T-cell (primary cell): ENCODE results near the gene NELFCD. TPM values are rescaled to one million over a fixed set of nuclear protein-coding genes. Genes with fewer than 3 reads are reported as not detected.
"Not testable (repeated sequence)": the region's sequence is repeated elsewhere in the genome, so short reads cannot be mapped to it uniquely, and the experiment has no call there.

ENCODE experiments used
- ATAC-seq, 4 experiments: fragments of 200-7000 bp in 3 of 4; fragments of 150-1000 bp in 1 of 4; cut with Tn5 transposase; replicated peaks in 1 of 4; 1 replicate in 3 of 4; 2 replicates in 1 of 4; pipeline ENCODE4 v1.10.0; 2021; ENCODE audit warnings: moderate library complexity in 3 of 4, mild to moderate bottlenecking in 2 of 4, moderate number of reproducible peaks in 1 of 4
- CTCF ChIA-PET, 2 donors: fragments of 300-600 bp; sonication (Branson Sonifier 250); formaldehyde crosslinking; loops; one replicate each; lab custom pipeline; 2022; ENCODE audit warnings: antibody characterized with exemption in 2 of 2; lab: Charles Lee
- POLR2A ChIA-PET, 2 donors: fragments of 300-600 bp; sonication (Branson Sonifier 250); formaldehyde crosslinking; loops; one replicate each; lab custom pipeline; 2022; ENCODE audit warnings: antibody characterized with exemption in 2 of 2; lab: Charles Lee
- DNase-seq, 35 experiments: peaks; one replicate each; pipeline versions ENCODE4 v3.0.0 to v3.0.0-alpha.2; 2013 to 2023
- H3K27ac ChIP-seq: one replicate; pipeline ENCODE4 v1.5.1; 2013; ENCODE audit warnings: low read length
- H3K27me3 ChIP-seq, 2 experiments: replicated peaks in 1 of 2; 1 replicate in 1 of 2; 2 replicates in 1 of 2; pipeline versions ENCODE4 v1.6.1 to v1.7.0; 2013; ENCODE audit warnings: low read length in 1 of 2, mixed read lengths in 1 of 2; ENCODE audit not compliant: control insufficient read depth in 2 of 2, insufficient read depth in 2 of 2; ENCODE audit errors: extremely low read depth in 1 of 2
- H3K36me3 ChIP-seq, 2 donors: 1 replicate in 1 of 2; 2 replicates in 1 of 2; pipeline versions ENCODE4 v1.6.1 to v1.7.0; 2013; ENCODE audit warnings: low read length in 1 of 2; ENCODE audit not compliant: control insufficient read depth in 2 of 2, insufficient read depth in 1 of 2; ENCODE audit errors: extremely low read depth in 1 of 2
- H3K4me1 ChIP-seq, 2 experiments: 1 replicate in 1 of 2; 2 replicates in 1 of 2; pipeline versions ENCODE4 v1.6.1 to v1.7.0; 2013; ENCODE audit warnings: low read length in 2 of 2, mixed read lengths in 1 of 2; ENCODE audit not compliant: insufficient read depth in 2 of 2, control insufficient read depth in 1 of 2; ENCODE audit errors: extremely low read depth in 1 of 2
- H3K4me3 ChIP-seq, 2 donors: 1 replicate in 1 of 2; 2 replicates in 1 of 2; pipeline versions ENCODE4 v1.5.1 to v1.7.0; 2013; ENCODE audit warnings: mild to moderate bottlenecking in 2 of 2, low read length in 1 of 2, moderate library complexity in 1 of 2; ENCODE audit not compliant: control insufficient read depth in 1 of 2; ENCODE audit errors: extremely low read depth in 1 of 2
- H3K9me3 ChIP-seq: 2 replicates; pipeline ENCODE4 v1.7.0; 2013
- H3K27ac Mint-ChIP-seq, 2 donors: one replicate each; pipeline ENCODE4 v1.8.0; 2020 to 2021; ENCODE audit warnings: mild to moderate bottlenecking in 2 of 2, mixed read lengths in 2 of 2
- H3K27me3 Mint-ChIP-seq, 2 donors: one replicate each; pipeline ENCODE4 v1.8.0; 2021 to 2022; ENCODE audit warnings: mixed read lengths in 2 of 2
- H3K36me3 Mint-ChIP-seq: one replicate; pipeline ENCODE4 v1.8.0; 2021; ENCODE audit warnings: mixed read lengths
- H3K4me1 Mint-ChIP-seq, 3 donors: one replicate each; pipeline ENCODE4 v1.8.0; 2020 to 2022; ENCODE audit warnings: mixed read lengths in 3 of 3, mild to moderate bottlenecking in 1 of 3
- H3K4me3 Mint-ChIP-seq, 3 donors: one replicate each; pipeline ENCODE4 v1.8.0; 2020 to 2022; ENCODE audit warnings: mild to moderate bottlenecking in 3 of 3, mixed read lengths in 3 of 3, moderate library complexity in 3 of 3
- H3K9me3 Mint-ChIP-seq, 3 donors: one replicate each; pipeline ENCODE4 v1.8.0; 2020 to 2022; ENCODE audit warnings: mixed read lengths in 3 of 3
- WGBS: methylation state at CpG from one replicate; pipeline ENCODE4 v1.1.5; 2013; ENCODE audit warnings: missing lambda C conversion rate; ENCODE audit not compliant: insufficient coverage; 5-methylcytosine and 5-hydroxymethylcytosine counted together
- total RNA-seq, 35 experiments: library from RNA in 6 of 35; stranded (reverse) in 6 of 35; fragments of 120-200 nt in 1 of 35; gene quantifications; one replicate each; pipeline versions ENCODE4 v1.2.1 to v1.2.4 and lab custom pipeline; 2013 to 2026

NELFCD gene
- total RNA-seq, 5 donors from 2014 or later (not counting 1 experiment from before 2014, with no cell fraction given) = 72.6 to 95.4 (median 90.4) TPM

DNA sequence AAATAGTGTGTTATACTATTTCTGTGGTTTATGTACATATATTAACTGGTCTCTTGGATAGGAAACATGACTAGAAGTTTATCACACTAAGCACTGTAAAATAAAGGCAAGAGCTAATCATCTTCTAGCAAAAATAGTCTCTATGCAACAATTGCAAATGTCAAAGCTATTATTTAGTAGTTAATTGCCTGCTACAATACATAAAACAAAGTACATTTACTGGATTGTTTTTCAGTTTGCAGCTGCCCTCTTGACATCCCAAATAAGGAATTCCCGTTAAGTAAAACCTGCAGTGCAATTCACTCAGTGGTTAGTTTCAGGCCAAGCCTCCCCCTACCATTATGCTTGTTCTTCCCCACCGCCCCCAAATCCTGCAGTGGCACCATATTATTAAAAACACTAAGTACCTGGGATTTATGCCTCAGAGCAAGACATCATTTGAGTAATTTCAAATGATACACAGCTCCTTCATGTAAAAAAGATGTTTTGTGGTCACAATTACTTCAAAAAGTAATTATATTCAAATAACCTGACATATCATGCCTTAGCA, 52.6 kb downstream of the NELFCD start:
- peaks cover 41 to 52% (median 46%) of the 10 kb centered on the region in 3 donors for H3K4me1 Mint-ChIP-seq
- no peak for ATAC-seq
- no peak overlapping the region for H3K4me3 Mint-ChIP-seq
- POLR2A ChIA-PET = no interaction called here
- H3K4me1 ChIP-seq = peaks cover 20 to 34% of the 10 kb centered on the region in 2 experiments
- no peak for DNase-seq
- CTCF ChIA-PET = no interaction called here
- no peaks in the 10 kb centered on the region for H3K9me3 Mint-ChIP-seq
- H3K4me3 ChIP-seq = no peak overlapping the region
- H3K27me3 ChIP-seq = no peaks in the 10 kb centered on the region
- peaks cover 57% of the 10 kb centered on the region for H3K36me3 Mint-ChIP-seq
- H3K27ac ChIP-seq = no peak overlapping the region
- H3K36me3 ChIP-seq = peaks cover 0 to 50% of the 10 kb centered on the region in 2 donors
- no peaks in the 10 kb centered on the region for H3K27me3 Mint-ChIP-seq
- 100% methylated on average over 1 of the region's 2 CpGs for WGBS
- H3K9me3 ChIP-seq = no peaks in the 10 kb centered on the region
- H3K27ac Mint-ChIP-seq = peak overlapping the region in 1 of 2 donors; percentile 35

DNA sequence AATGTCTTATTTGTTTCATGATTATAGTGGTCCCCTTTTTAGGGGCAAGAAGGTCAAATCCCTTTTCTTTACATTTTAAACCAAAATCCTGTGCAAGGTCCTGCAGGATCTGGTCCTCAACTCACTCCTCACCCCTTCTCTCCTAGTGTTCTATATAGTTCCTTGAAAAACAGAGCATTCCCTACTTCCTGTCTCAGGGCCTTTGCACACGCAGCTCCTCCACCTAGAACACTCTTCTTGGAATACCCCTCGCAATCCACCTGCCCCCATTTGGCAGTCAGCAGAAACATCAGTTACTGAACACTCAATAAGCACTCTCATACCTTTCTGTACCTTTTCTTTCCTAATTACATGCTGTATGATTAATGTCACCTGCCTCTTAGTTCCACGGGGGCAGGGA, 54.3 kb downstream of the NELFCD start:
- H3K27ac Mint-ChIP-seq = peak overlapping the region; percentile 15 to 62
- peaks cover 44% of the 10 kb centered on the region for H3K36me3 Mint-ChIP-seq

DNA sequence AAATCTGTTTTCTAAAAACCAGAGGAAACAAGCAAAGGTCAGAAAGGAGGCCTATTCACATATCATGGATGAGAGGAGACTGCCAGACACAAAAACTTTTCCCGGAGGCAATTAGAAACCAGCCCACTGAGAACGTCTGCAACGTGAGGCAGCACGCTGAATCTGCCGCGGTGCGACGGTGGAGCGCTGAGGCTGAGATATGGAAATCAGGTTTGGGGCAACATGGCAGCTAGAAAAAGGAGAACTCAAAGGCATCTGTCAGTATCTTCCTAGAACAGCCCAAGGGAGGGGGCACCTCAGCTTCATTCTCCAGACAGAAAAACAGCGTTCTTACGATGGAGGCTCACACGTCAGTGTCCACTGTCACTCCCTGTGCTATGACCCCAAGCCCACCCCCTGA, 56.3 kb downstream of the NELFCD start:
- Mint-ChIP-seq H3K4me3 (no peak overlapping the region), H3K9me3 (no peaks in the 10 kb centered on the region), H3K36me3 (peaks cover 41% of the 10 kb centered on the region), H3K4me1 (peaks cover 44 to 56% (median 52%) of the 10 kb centered on the region in 3 donors), H3K27me3 (no peaks in the 10 kb centered on the region), H3K27ac (no peak overlapping the region)
- peaks cover 24 to 26% of the 10 kb centered on the region in 2 experiments for H3K4me1 ChIP-seq
- no peaks in the 10 kb centered on the region for H3K9me3 ChIP-seq
- DNase-seq (no peak), ATAC-seq (no peak)
- no peak overlapping the region for H3K4me3 ChIP-seq
- peaks cover 0 to 33% of the 10 kb centered on the region in 2 donors for H3K36me3 ChIP-seq
- no peak overlapping the region for H3K27ac ChIP-seq
- WGBS = no CpG with 5 or more reads among the region's 12 CpGs
- no peaks in the 10 kb centered on the region for H3K27me3 ChIP-seq
- ChIA-PET CTCF (no interaction called here), POLR2A (no interaction called here)

More for the DNA sequence above, 54.3 kb downstream of the NELFCD start:
- Mint-ChIP-seq H3K4me3 (no peak overlapping the region), H3K27me3 (no peaks in the 10 kb centered on the region), H3K4me1 (peaks cover 40 to 52% (median 51%) of the 10 kb centered on the region in 3 donors), H3K9me3 (no peaks in the 10 kb centered on the region)
- CTCF ChIA-PET = no interaction called here
- Histone ChIP-seq H3K9me3 (no peaks in the 10 kb centered on the region), H3K36me3 (peaks cover 0 to 33% of the 10 kb centered on the region in 2 donors), H3K27me3 (no peaks in the 10 kb centered on the region), H3K4me3 (no peak overlapping the region), H3K27ac (no peak overlapping the region), H3K4me1 (peaks cover 15 to 26% of the 10 kb centered on the region in 2 experiments)
- DNase-seq (no peak), ATAC-seq (no peak)
- POLR2A ChIA-PET = no interaction called here
- WGBS = 88% methylated on average over 3 of the region's 3 CpGs

DNA sequence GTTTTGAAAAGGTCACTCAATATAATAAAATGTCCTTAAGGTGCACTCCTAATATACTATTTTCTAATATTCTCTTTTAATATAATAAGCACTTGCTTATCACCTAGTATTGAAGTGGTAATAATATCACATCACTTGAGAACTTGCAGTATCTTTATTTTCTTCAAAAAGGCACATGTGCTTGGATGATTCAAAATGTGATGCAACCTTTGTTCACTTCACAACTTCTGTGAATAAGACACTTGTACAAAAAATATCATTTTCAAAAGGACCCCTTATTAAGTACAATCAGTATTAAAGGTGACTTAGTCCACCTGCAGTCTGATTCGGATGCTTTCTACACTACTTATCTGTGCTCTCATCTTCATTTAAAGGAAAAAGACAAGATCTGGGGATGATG, 58.2 kb downstream of the NELFCD start:
- ATAC-seq = no peak
- H3K27ac Mint-ChIP-seq = peak overlapping the region in 1 of 2 donors; percentile 22
- Histone ChIP-seq H3K27me3 (no peaks in the 10 kb centered on the region), H3K4me3 (no peak overlapping the region), H3K4me1 (peaks cover 28 to 33% of the 10 kb centered on the region in 2 experiments), H3K27ac (no peak overlapping the region), H3K9me3 (no peaks in the 10 kb centered on the region), H3K36me3 (peaks cover 0 to 33% of the 10 kb centered on the region in 2 donors)
- H3K9me3 Mint-ChIP-seq = no peaks in the 10 kb centered on the region
- H3K4me3 Mint-ChIP-seq = no peak overlapping the region
- CTCF ChIA-PET = no interaction called here
- no peak for DNase-seq
- H3K27me3 Mint-ChIP-seq = no peaks in the 10 kb centered on the region
- peaks cover 41% of the 10 kb centered on the region for H3K36me3 Mint-ChIP-seq
- H3K4me1 Mint-ChIP-seq = peaks cover 52 to 65% (median 58%) of the 10 kb centered on the region in 3 donors
- WGBS = no CpG with 5 or more reads among the region's 1 CpG
- POLR2A ChIA-PET = no interaction called here

DNA sequence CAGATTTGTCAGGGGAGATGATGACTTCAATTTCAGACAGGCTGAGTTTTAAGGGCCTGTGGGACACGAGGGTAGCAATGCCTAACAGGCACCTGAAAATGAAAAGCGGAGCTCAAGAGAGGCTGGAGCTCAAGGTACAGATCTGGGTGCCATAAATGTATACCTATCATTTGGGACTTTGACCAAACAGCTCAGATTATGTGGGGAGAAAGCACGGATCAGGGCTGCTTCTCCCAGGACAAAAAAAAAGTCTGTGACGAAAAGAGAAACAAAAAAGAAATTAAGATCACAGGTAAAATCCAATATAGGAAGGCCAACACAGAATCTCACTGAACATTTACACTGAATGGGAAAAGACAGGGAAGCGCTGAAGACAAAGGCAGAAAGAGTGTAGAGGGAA, 59.6 kb downstream of the NELFCD start:
- H3K9me3 Mint-ChIP-seq = no peaks in the 10 kb centered on the region
- ChIA-PET POLR2A (interaction anchor here in 1 of 2 donors (3.3 kb wide), 1 partner anchor 9 kb away, joined by 31 read pairs; the partner anchor contains the start of gene ATP5F1E), CTCF (interaction anchor here in 1 of 2 donors (3.2 kb wide), 1 partner anchor 9 kb away, joined by 12 read pairs; the partner anchor contains the start of gene ATP5F1E)
- H3K27ac Mint-ChIP-seq = peak overlapping the region; percentile 14 to 44
- H3K27me3 ChIP-seq = no peaks in the 10 kb centered on the region
- peaks cover 0 to 24% of the 10 kb centered on the region in 2 donors for H3K36me3 ChIP-seq
- no peak overlapping the region for H3K27ac ChIP-seq
- H3K4me1 Mint-ChIP-seq = peaks cover 54 to 69% (median 57%) of the 10 kb centered on the region in 3 donors
- DNase-seq (no peak), ATAC-seq (no peak)
- no peak overlapping the region for H3K4me3 ChIP-seq
- WGBS = 67% methylated on average over 2 of the region's 5 CpGs
- H3K9me3 ChIP-seq = no peaks in the 10 kb centered on the region
- H3K36me3 Mint-ChIP-seq = peaks cover 33% of the 10 kb centered on the region
- peaks cover 29 to 33% of the 10 kb centered on the region in 2 experiments for H3K4me1 ChIP-seq
- H3K4me3 Mint-ChIP-seq = peak overlapping the region; percentile 69 to 90 (median 86)
- H3K27me3 Mint-ChIP-seq = no peaks in the 10 kb centered on the region

DNA sequence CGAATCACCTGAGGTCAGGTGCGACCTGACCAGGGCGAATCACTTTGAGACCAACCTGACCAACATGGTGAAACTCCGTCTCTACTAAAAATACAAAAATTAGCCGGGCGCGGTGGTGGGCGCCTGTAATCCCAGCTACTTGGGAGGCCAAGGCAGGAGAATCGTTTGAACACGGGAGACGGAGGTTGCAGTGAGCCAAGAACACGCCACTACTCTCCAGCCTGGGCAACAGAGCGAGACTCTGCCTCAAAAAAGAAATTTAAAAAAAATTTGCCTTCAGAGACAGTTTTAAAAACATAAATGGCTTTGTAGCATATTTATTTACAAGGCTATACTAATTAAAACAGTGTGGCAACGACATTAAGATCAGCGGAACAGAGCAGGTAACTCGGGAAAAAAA, 60.4 kb downstream of the NELFCD start:
- CTCF ChIA-PET = interaction anchor here (0.5 to 3.2 kb wide), 3 partner anchors 9 to 803 kb away, joined by 3 to 12 read pairs (median 4); partner anchors contain the start of gene ATP5F1E (in 1 of the 2)
- Mint-ChIP-seq H3K36me3 (peaks cover 25% of the 10 kb centered on the region), H3K4me1 (peaks cover 54 to 67% (median 54%) of the 10 kb centered on the region in 3 donors), H3K27ac (peak overlapping the region; percentile 14 to 44), H3K4me3 (peak overlapping the region; percentile 69 to 90 (median 86))
- H3K27me3 Mint-ChIP-seq, H3K27me3 ChIP-seq, H3K9me3 Mint-ChIP-seq, DNase-seq, ATAC-seq, H3K9me3 ChIP-seq: not testable (repeated sequence)
- Histone ChIP-seq H3K4me1 (peaks cover 29 to 33% of the 10 kb centered on the region in 2 experiments), H3K27ac (peak overlapping the region; percentile 81), H3K4me3 (peak overlapping the region; percentile 77 to 87), H3K36me3 (peaks cover 0 to 16% of the 10 kb centered on the region in 2 donors)
- POLR2A ChIA-PET = interaction anchor here in 1 of 2 donors (3.3 kb wide), 1 partner anchor 10 kb away, joined by 31 read pairs; the partner anchor contains the start of gene ATP5F1E
- 88% methylated on average over 4 of the region's 16 CpGs for WGBS
